ENCODE measurements around the gene THAP4.
A peak's percentile ranks its signal among the peaks of the same experiment; 100 is the strongest.

Gene THAP4

DNA sequence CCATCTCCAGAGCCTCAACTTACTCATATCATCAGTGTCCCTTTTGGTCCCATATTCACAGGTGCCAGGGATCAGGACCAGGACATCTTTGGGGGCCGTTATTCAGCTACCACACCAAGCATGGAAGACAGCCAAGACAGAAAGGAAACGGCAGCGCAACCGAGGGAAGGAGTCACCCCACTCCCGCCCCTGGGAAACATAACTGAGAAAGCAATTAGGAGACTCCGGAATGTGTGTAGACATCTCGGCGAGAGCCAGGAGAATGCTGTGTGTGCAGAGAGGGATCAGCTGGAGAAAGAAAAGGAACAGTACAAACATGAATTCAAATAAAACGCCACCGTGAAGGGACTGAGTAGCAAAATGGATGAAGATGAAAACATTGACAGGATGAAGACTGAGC lies 91.9 kb downstream of the THAP4 start:
- H3K27me3 Mint-ChIP-seq, result peaks cover 7% of the 10 kb centered on the region
- H3K4me1 Mint-ChIP-seq, result no peaks in the 10 kb centered on the region

GRCh38 chr2:241542278-241542605 lies 94.7 kb downstream of the THAP4 start:
- Mint-ChIP-seq H3K27me3 (peaks cover 21% of the 10 kb centered on the region), H3K4me1 (no peaks in the 10 kb centered on the region), H3K9me3 (no peaks in the 10 kb centered on the region), H3K36me3 (ENCODE audit: insufficient read depth) (no peaks in the 10 kb centered on the region), H3K4me3 (no peak overlapping the region), H3K27ac (ENCODE audit: low read depth) (no peak overlapping the region)
- DNase-seq (ENCODE audit: low spot score in 2 of 2) (no peak), ATAC-seq (replicated peaks; ENCODE audit: extremely low read depth, poor library complexity, severe bottlenecking) (no peak)

More for the DNA sequence above, 91.9 kb downstream of the THAP4 start:
- Mint-ChIP-seq H3K9me3 (no peaks in the 10 kb centered on the region), H3K4me3 (no peak overlapping the region), H3K27ac (ENCODE audit: low read depth) (no peak overlapping the region), H3K36me3 (ENCODE audit: insufficient read depth) (no peaks in the 10 kb centered on the region)
- no peak for DNase-seq (ENCODE audit: low spot score in 2 of 2)
- ATAC-seq (replicated peaks; ENCODE audit: extremely low read depth, poor library complexity, severe bottlenecking), result no peak

GRCh38 chr2:241541564-241542277 lies 95.2 kb downstream of the THAP4 start:
- Mint-ChIP-seq H3K4me1 (no peaks in the 10 kb centered on the region), H3K36me3 (ENCODE audit: insufficient read depth) (no peaks in the 10 kb centered on the region), H3K27me3 (peaks cover 21% of the 10 kb centered on the region), H3K9me3 (no peaks in the 10 kb centered on the region), H3K4me3 (no peak overlapping the region), H3K27ac (ENCODE audit: low read depth) (no peak overlapping the region)
- ATAC-seq (replicated peaks; ENCODE audit: extremely low read depth, poor library complexity, severe bottlenecking), result no peak
- DNase-seq (ENCODE audit: low spot score in 2 of 2), result no peak

- H3K9me3 Mint-ChIP-seq, result no peaks in the 10 kb centered on the region
- H3K36me3 Mint-ChIP-seq (ENCODE audit: insufficient read depth), result no peaks in the 10 kb centered on the region
- no peak overlapping the region for H3K27ac Mint-ChIP-seq (ENCODE audit: low read depth)
- no peaks in the 10 kb centered on the region for H3K4me1 Mint-ChIP-seq
- H3K27me3 Mint-ChIP-seq, result peaks cover 26% of the 10 kb centered on the region
- peak in 1 of 2 donors; percentile 27 for DNase-seq (ENCODE audit: low spot score in 2 of 2)
- peak overlapping the region; percentile 49 for H3K4me3 Mint-ChIP-seq
- ATAC-seq (replicated peaks; ENCODE audit: extremely low read depth, poor library complexity, severe bottlenecking), result no peak
Observed at GRCh38 chr2:241540771-241541561, 96.0 kb downstream of the THAP4 start.

- DNase-seq (ENCODE audit: low spot score in 2 of 2) (no peak), ATAC-seq (replicated peaks; ENCODE audit: extremely low read depth, poor library complexity, severe bottlenecking) (no peak)
- H3K36me3 Mint-ChIP-seq (ENCODE audit: insufficient read depth), result no peaks in the 10 kb centered on the region
- H3K9me3 Mint-ChIP-seq, result no peaks in the 10 kb centered on the region
- no peak overlapping the region for H3K27ac Mint-ChIP-seq (ENCODE audit: low read depth)
- H3K27me3 Mint-ChIP-seq, result peaks cover 31% of the 10 kb centered on the region
- peak overlapping the region; percentile 49 for H3K4me3 Mint-ChIP-seq
- H3K4me1 Mint-ChIP-seq, result no peaks in the 10 kb centered on the region
Observed at GRCh38 chr2:241540401-241540770, 96.6 kb downstream of the THAP4 start.

- Mint-ChIP-seq H3K27me3 (peaks cover 31% of the 10 kb centered on the region), H3K4me3 (no peak overlapping the region), H3K36me3 (ENCODE audit: insufficient read depth) (no peaks in the 10 kb centered on the region), H3K9me3 (no peaks in the 10 kb centered on the region), H3K27ac (ENCODE audit: low read depth) (no peak overlapping the region), H3K4me1 (no peaks in the 10 kb centered on the region)
- no peak for DNase-seq (ENCODE audit: low spot score in 2 of 2)
- ATAC-seq (replicated peaks; ENCODE audit: extremely low read depth, poor library complexity, severe bottlenecking), result no peak
Observed at GRCh38 chr2:241539616-241540374, 97.2 kb downstream of the THAP4 start.

GRCh38 chr2:241538838-241539615 lies 97.9 kb downstream of the THAP4 start:
- Mint-ChIP-seq H3K9me3 (no peaks in the 10 kb centered on the region), H3K36me3 (ENCODE audit: insufficient read depth) (no peaks in the 10 kb centered on the region), H3K4me3 (no peak overlapping the region), H3K27ac (ENCODE audit: low read depth) (no peak overlapping the region), H3K27me3 (peaks cover 38% of the 10 kb centered on the region), H3K4me1 (no peaks in the 10 kb centered on the region)
- no peak for DNase-seq (ENCODE audit: low spot score in 2 of 2)
- no peak for ATAC-seq (replicated peaks; ENCODE audit: extremely low read depth, poor library complexity, severe bottlenecking)

- Mint-ChIP-seq H3K9me3 (no peaks in the 10 kb centered on the region), H3K27me3 (peaks cover 42% of the 10 kb centered on the region), H3K4me1 (no peaks in the 10 kb centered on the region), H3K4me3 (no peak overlapping the region), H3K36me3 (ENCODE audit: insufficient read depth) (no peaks in the 10 kb centered on the region), H3K27ac (ENCODE audit: low read depth) (no peak overlapping the region)
- no peak for ATAC-seq (replicated peaks; ENCODE audit: extremely low read depth, poor library complexity, severe bottlenecking)
- DNase-seq (ENCODE audit: low spot score in 2 of 2), result no peak
Observed at GRCh38 chr2:241535871-241536655, 100.9 kb downstream of the THAP4 start.

DNA sequence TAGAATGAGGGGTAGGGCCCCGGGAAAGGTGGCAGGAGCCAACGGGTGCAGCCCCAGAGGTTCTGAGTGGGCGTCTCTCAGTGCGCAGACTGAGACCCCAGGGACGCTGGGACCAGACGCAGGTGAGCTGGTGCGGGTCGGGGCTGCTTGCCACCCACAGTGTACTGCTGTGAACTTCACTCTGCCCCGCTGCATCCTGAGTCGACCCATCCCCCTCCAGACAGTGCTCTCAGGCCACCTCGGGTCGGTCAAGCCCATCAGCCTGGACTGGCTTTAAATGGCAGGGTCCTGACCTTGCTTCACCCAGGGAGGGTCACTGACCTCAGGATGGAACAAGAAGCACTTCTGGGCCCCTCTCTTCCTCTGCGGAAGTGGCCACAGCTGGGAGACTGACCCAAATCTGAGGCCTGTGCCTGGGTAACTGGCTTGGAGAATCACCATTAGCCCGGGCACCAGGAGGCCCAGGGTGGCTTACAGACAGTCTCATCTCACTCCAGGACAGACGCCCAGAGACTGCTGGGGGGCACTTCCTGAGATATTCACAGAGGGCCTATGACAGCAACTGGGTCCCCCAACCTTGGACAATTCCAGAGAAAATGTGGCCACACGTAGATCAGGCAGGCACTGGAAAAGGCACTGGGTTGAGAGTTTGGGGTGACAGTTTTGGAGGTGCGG lies 102.1 kb downstream of the THAP4 start:
- H3K27me3 Mint-ChIP-seq, result peaks cover 44% of the 10 kb centered on the region
- H3K4me1 Mint-ChIP-seq, result no peaks in the 10 kb centered on the region
- ATAC-seq (replicated peaks; ENCODE audit: extremely low read depth, poor library complexity, severe bottlenecking), result no peak
- no peak for DNase-seq (ENCODE audit: low spot score in 2 of 2)
- H3K27ac Mint-ChIP-seq (ENCODE audit: low read depth), result no peak overlapping the region
- no peaks in the 10 kb centered on the region for H3K9me3 Mint-ChIP-seq
- no peak overlapping the region for H3K4me3 Mint-ChIP-seq
- H3K36me3 Mint-ChIP-seq (ENCODE audit: insufficient read depth), result no peaks in the 10 kb centered on the region
